Body of pancreas (tissue), 4 donors: Measurements from ENCODE around the gene THSD4.

Experiments
- CTCF ChIP-seq, 7 experiments: fragments of 450-650 bp in 4 of 7; fragments of 200-600 bp in 3 of 7; sonication (generic) in 3 of 7; IDR thresholded peaks; one replicate each; pipeline ENCODE4 v1.5.1; 2016 to 2019; ENCODE audit warnings: antibody characterized with exemption in 7 of 7
- POLR2A ChIP-seq, 3 donors: fragments of 450-650 bp; IDR thresholded peaks; one replicate each; pipeline ENCODE4 v1.6.1; 2016; ENCODE audit warnings: antibody characterized with exemption in 3 of 3, mild to moderate bottlenecking in 2 of 3

- TF ChIP-seq CTCF (IDR thresholded peaks at IDR 0.05) (no peak), POLR2A (IDR thresholded peaks at IDR 0.05) (no peak)
Observed at GRCh38 chr15:71202712-71203111, 87.4 kb downstream of the THSD4 start.
